ENCODE measurements around the gene C10orf71. TPM values are rescaled to one million over a fixed set of nuclear protein-coding genes. Genes with fewer than 3 reads are reported as not detected.

C10orf71 gene
- total RNA-seq, 1 experiment from 2014 or later = not detected

GRCh38 chr10:49289480-49289879 lies 9.5 kb upstream of the C10orf71 start:
- no peaks in the 10 kb centered on the region for H3K4me1 ChIP-seq
- POLR2A ChIA-PET = no interaction called here
- Mint-ChIP-seq H3K4me1 (ENCODE audit: low read depth, unreplicated experiment) (no peaks in the 10 kb centered on the region), H3K4me3 (ENCODE audit: unreplicated experiment) (no peak overlapping the region), H3K36me3 (ENCODE audit: insufficient read depth, unreplicated experiment) (no peaks in the 10 kb centered on the region), H3K9me3 (ENCODE audit: unreplicated experiment) (no peaks in the 10 kb centered on the region), H3K27ac (ENCODE audit: unreplicated experiment) (no peak overlapping the region), H3K27me3 (ENCODE audit: insufficient read depth, unreplicated experiment) (peaks cover 33% of the 10 kb centered on the region)
- peaks cover 1% of the 10 kb centered on the region; the same call in 1 of the 2 replicates for H3K27me3 ChIP-seq (replicated peaks; ENCODE audit: control insufficient read depth, insufficient read depth, low read length)
- H3K9me3 ChIP-seq = no peaks in the 10 kb centered on the region
- CTCF ChIA-PET = no interaction called here
- BruUV-seq (replicated peaks) = no TSS peak
- TF ChIP-seq CTCF (IDR thresholded peaks at IDR 0.05; ENCODE audit: insufficient read depth in 1 of 2, low read depth in 1 of 2, low read length in 1 of 2, severe bottlenecking in 1 of 2, unreplicated experiment in 1 of 2) = no peak
- H3K4me3 ChIP-seq (ENCODE audit: low read depth, low read length) = no peak overlapping the region
- intact Hi-C loops (cut with micrococcal nuclease; ENCODE audit: unreplicated experiment) = no loop called here
- DNase-seq = peak in 1 of 2 experiments; percentile 11
- no peaks in the 10 kb centered on the region for H3K36me3 ChIP-seq (ENCODE audit: control insufficient read depth, insufficient read depth, low read length)

- H3K27me3 Mint-ChIP-seq (ENCODE audit: insufficient read depth, unreplicated experiment) = peaks cover 29% of the 10 kb centered on the region
- no peaks in the 10 kb centered on the region for H3K4me1 Mint-ChIP-seq (ENCODE audit: low read depth, unreplicated experiment)
- no TSS peak for BruUV-seq (replicated peaks)
- intact Hi-C loops (cut with micrococcal nuclease; ENCODE audit: unreplicated experiment) = no loop called here
- peaks cover 1% of the 10 kb centered on the region; the same call in 1 of the 2 replicates for H3K27me3 ChIP-seq (replicated peaks; ENCODE audit: control insufficient read depth, insufficient read depth, low read length)
- no peak overlapping the region for H3K4me3 ChIP-seq (ENCODE audit: low read depth, low read length)
- H3K4me3 Mint-ChIP-seq (ENCODE audit: unreplicated experiment) = no peak overlapping the region
- CTCF ChIA-PET = no interaction called here
- POLR2A ChIA-PET = no interaction called here
- H3K4me1 ChIP-seq = no peaks in the 10 kb centered on the region
- H3K9me3 ChIP-seq = no peaks in the 10 kb centered on the region
- H3K36me3 Mint-ChIP-seq (ENCODE audit: insufficient read depth, unreplicated experiment) = no peaks in the 10 kb centered on the region
- no peak for DNase-seq
- H3K27ac Mint-ChIP-seq (ENCODE audit: unreplicated experiment) = no peak overlapping the region
- no peak for TF ChIP-seq CTCF (IDR thresholded peaks at IDR 0.05; ENCODE audit: insufficient read depth in 1 of 2, low read depth in 1 of 2, low read length in 1 of 2, severe bottlenecking in 1 of 2, unreplicated experiment in 1 of 2)
- H3K9me3 Mint-ChIP-seq (ENCODE audit: unreplicated experiment) = no peaks in the 10 kb centered on the region
- no peaks in the 10 kb centered on the region for H3K36me3 ChIP-seq (ENCODE audit: control insufficient read depth, insufficient read depth, low read length)
These were observed 8.8 kb upstream of the C10orf71 start for GRCh38 chr10:49290131-49290530.

- POLR2A ChIA-PET = no interaction called here
- no peaks in the 10 kb centered on the region for H3K9me3 Mint-ChIP-seq (ENCODE audit: unreplicated experiment)
- Histone ChIP-seq H3K36me3 (ENCODE audit: control insufficient read depth, insufficient read depth, low read length) (no peaks in the 10 kb centered on the region), H3K9me3 (no peaks in the 10 kb centered on the region), H3K4me3 (ENCODE audit: low read depth, low read length) (no peak overlapping the region), H3K27me3 (replicated peaks; ENCODE audit: control insufficient read depth, insufficient read depth, low read length) (peaks cover 1% of the 10 kb centered on the region; the same call in 1 of the 2 replicates), H3K4me1 (no peaks in the 10 kb centered on the region)
- DNase-seq = peak in 1 of 2 experiments; percentile 7
- CTCF ChIA-PET = no interaction called here
- H3K4me1 Mint-ChIP-seq (ENCODE audit: low read depth, unreplicated experiment) = no peaks in the 10 kb centered on the region
- no peak overlapping the region for H3K4me3 Mint-ChIP-seq (ENCODE audit: unreplicated experiment)
- no peak overlapping the region for H3K27ac Mint-ChIP-seq (ENCODE audit: unreplicated experiment)
- H3K27me3 Mint-ChIP-seq (ENCODE audit: insufficient read depth, unreplicated experiment) = peaks cover 29% of the 10 kb centered on the region
- no peak for TF ChIP-seq CTCF (IDR thresholded peaks at IDR 0.05; ENCODE audit: insufficient read depth in 1 of 2, low read depth in 1 of 2, low read length in 1 of 2, severe bottlenecking in 1 of 2, unreplicated experiment in 1 of 2)
- no TSS peak for BruUV-seq (replicated peaks)
- H3K36me3 Mint-ChIP-seq (ENCODE audit: insufficient read depth, unreplicated experiment) = no peaks in the 10 kb centered on the region
- intact Hi-C loops (cut with micrococcal nuclease; ENCODE audit: unreplicated experiment) = no loop called here
These were observed 8.4 kb upstream of the C10orf71 start for GRCh38 chr10:49290607-49291006.

All from Caco-2 (cell line).